ENCODE data around the gene PROSER2. TPM values are rescaled to one million over a fixed set of nuclear protein-coding genes. Genes with fewer than 3 reads are reported as not detected.

PROSER2 gene
- polyA plus RNA-seq, 2 of the 4 experiments (the other 2 are of a cell fraction), result 10.1 to 14.4 TPM

DNA sequence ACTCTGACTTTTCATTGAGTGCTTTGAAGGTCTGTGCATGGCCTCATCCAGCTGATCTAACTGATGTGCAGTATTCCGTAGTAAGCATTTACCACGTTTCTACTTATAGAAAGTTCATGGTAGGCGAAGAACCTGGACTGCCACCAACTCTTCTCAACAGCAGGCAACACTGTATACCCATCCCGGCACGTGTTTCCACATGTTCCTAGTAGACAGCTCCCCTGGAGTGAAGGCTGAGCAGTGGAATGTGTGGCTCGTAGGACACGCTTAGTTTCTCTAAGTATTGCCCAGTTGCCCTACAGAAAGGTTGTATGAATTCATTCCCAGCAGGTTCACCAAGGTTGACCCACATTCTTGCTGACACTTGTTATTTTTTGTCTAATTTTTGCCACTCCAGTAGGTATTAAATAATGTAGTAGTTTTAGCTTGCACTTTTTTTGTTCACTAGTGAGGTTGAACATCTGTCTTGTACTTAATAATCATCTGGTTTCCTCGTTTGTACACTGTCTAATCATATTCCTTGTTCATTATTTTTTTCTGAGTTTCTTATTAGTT lies 15.2 kb downstream of the PROSER2 start:
- Histone ChIP-seq H3K27ac (no peak overlapping the region), H3K4me2 (no peak overlapping the region), H3K4me3 (no peak overlapping the region), H3K9me3 (no peaks in the 10 kb centered on the region), H3K4me1 (no peaks in the 10 kb centered on the region)
- ChIA-PET POLR2A (interaction anchor here (0.7 kb wide), 1 partner anchor 355 kb away, joined by 3 read pairs; no protein-coding TSS in a partner anchor), CTCF (interaction anchor here (0.6 to 0.8 kb wide), 3 partner anchors 14 to 186 kb away, joined by 3 read pairs; no protein-coding TSS in a partner anchor)
- no peak for DNase-seq (ENCODE audit: low read depth in 1 of 2, low spot score in 1 of 2)
- no peak; a peak in 2 of 6 replicates for ATAC-seq
- WGBS (ENCODE audit: missing lambda C conversion rate), result 88% methylated on average over 8 of the region's 8 CpGs
- TF ChIP-seq TP53 (CRISPR knock-in tag; IDR thresholded peaks at IDR 0.05) (no peak), MAFK (IDR thresholded peaks at IDR 0.05; ENCODE audit: partially characterized antibody) (peak; percentile 39)
- FAIRE-seq, result no peak

DNA sequence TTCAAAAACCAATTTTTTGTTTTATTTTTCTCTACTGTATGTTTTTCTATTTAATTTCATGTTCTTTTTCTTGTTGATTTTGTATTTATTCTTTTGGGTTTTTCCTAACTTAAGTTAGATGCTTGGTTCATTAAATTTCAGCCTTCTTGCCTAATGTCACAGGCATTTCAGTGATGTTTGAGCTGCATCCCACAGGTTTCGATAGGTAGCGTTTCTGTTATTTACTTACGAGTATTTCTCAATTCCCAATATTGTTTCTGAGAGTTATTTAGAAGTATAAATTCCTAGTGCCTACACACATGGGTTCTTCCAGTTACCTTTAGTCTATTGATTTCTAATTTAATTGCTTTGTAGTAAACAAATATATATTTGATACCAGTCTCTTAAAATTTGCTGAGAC lies 18.2 kb downstream of the PROSER2 start:
- no peaks in the 10 kb centered on the region for H3K4me1 ChIP-seq
- no peak for TF ChIP-seq EHF (CRISPR knock-in tag; IDR thresholded peaks at IDR 0.05)
- TF ChIP-seq, protein P1, sequence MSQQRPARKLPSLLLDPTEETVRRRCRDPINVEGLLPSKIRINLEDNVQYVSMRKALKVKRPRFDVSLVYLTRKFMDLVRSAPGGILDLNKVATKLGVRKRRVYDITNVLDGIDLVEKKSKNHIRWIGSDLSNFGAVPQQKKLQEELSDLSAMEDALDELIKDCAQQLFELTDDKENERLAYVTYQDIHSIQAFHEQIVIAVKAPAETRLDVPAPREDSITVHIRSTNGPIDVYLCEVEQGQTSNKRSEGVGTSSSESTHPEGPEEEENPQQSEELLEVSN (IDR thresholded peaks at IDR 0.05; ENCODE audit: borderline replicate concordance, low read depth), result no peak
- TF ChIP-seq SMC3 (IDR thresholded peaks at IDR 0.05), result no peak
- TF ChIP-seq TFCP2L1 (CRISPR knock-in tag; IDR thresholded peaks at IDR 0.05), result no peak
- TF ChIP-seq, protein P2, sequence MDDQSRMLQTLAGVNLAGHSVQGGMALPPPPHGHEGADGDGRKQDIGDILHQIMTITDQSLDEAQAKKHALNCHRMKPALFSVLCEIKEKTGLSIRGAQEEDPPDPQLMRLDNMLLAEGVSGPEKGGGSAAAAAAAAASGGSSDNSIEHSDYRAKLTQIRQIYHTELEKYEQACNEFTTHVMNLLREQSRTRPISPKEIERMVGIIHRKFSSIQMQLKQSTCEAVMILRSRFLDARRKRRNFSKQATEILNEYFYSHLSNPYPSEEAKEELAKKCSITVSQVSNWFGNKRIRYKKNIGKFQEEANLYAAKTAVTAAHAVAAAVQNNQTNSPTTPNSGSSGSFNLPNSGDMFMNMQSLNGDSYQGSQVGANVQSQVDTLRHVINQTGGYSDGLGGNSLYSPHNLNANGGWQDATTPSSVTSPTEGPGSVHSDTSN (IDR thresholded peaks at IDR 0.05), result no peak
- TF ChIP-seq NFE2L2 (conservative IDR thresholded peaks at IDR 0.05; ENCODE audit: low read length), result no peak
- TF ChIP-seq CBX8 (IDR thresholded peaks at IDR 0.05), result no peak
- TF ChIP-seq CBX2 (IDR thresholded peaks at IDR 0.05; ENCODE audit: borderline replicate concordance, low read depth), result no peak
- TF ChIP-seq RARB (CRISPR knock-in tag; IDR thresholded peaks at IDR 0.05), result no peak
- TF ChIP-seq NR3C1 (IDR thresholded peaks at IDR 0.05), result no peak
- TF ChIP-seq SREBF2 (IDR thresholded peaks at IDR 0.05), result no peak
- no peak for TF ChIP-seq HOXA7 (CRISPR knock-in tag; IDR thresholded peaks at IDR 0.05)
- TF ChIP-seq, protein P3, sequence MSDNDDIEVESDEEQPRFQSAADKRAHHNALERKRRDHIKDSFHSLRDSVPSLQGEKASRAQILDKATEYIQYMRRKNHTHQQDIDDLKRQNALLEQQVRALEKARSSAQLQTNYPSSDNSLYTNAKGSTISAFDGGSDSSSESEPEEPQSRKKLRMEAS (IDR thresholded peaks at IDR 0.05), result no peak
- no peak for TF ChIP-seq POLR2A (IDR thresholded peaks at IDR 0.05; ENCODE audit: low read length)

DNA sequence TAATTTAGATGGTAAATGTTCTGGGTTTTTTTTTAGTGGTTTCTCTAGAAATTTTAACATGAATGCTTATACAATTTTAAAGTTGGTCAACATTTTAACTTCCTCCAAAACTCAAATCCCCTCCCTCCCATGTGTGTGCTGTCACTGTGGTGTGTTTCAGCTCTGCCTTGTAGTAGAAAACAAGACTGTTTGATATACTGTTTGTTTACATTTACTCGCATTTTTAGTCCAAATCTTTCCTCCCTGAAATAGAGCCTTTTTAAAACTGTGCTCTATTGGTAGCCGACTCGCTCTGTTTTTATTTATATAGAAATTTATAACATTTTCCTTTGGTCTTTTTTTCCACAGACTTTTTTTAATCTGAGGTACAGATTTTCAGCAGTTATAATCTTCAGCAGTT lies 19.3 kb downstream of the PROSER2 start:
- no peaks in the 10 kb centered on the region for H3K4me1 ChIP-seq
- H3K9me3 ChIP-seq, result no peaks in the 10 kb centered on the region
- 93% methylated on average over 3 of the region's 3 CpGs for WGBS (ENCODE audit: missing lambda C conversion rate)
- no peak for ATAC-seq
- no peak for DNase-seq (ENCODE audit: low read depth in 1 of 2, low spot score in 1 of 2)
- H3K4me2 ChIP-seq, result no peak overlapping the region
- FAIRE-seq, result no peak
- H3K4me3 ChIP-seq, result no peak overlapping the region
- ChIA-PET POLR2A (no interaction called here), CTCF (no interaction called here)
- TF ChIP-seq HOXB5 (CRISPR knock-in tag; IDR thresholded peaks at IDR 0.05), result no peak
- no peak overlapping the region for H3K27ac ChIP-seq

More for the DNA sequence above, 18.2 kb downstream of the PROSER2 start:
- WGBS (ENCODE audit: missing lambda C conversion rate), result 92% methylated on average over 3 of the region's 3 CpGs
- no peaks in the 10 kb centered on the region for H3K9me3 ChIP-seq
- ATAC-seq (no peak), FAIRE-seq (no peak), DNase-seq (ENCODE audit: low read depth in 1 of 2, low spot score in 1 of 2) (no peak)
- H3K27ac ChIP-seq, result no peak overlapping the region
- no peak overlapping the region for H3K4me3 ChIP-seq
- no peak overlapping the region for H3K4me2 ChIP-seq
- CTCF ChIA-PET, result interaction anchor here (1.0 kb wide), 1 partner anchor 22 kb away, joined by 3 read pairs; no protein-coding TSS in a partner anchor
- POLR2A ChIA-PET, result no interaction called here

DNA sequence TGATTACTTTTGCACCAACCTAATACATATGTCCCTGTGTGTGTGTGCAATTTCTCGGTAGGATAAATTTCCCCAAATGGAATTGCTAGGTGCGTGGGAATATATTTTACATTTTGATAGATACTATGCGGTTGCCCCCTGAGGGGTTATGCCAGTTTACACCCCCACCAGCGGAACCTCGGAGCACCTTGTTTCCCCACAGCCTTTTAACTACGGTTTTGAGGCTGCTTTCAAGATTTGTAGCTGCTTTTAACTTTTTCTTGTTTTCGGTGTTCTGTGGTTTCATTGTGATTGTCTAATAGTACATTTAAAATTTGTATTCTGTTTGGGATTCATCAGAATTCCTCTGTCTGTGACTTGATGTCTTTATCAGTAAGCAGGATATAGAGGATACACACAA lies 22.0 kb downstream of the PROSER2 start:
- TF ChIP-seq HDAC2 (IDR thresholded peaks at IDR 0.05), result no peak
- POLR2A ChIA-PET, result interaction anchor here (0.9 kb wide), 1 partner anchor 22 kb away, joined by 3 read pairs; no protein-coding TSS in a partner anchor
- ATAC-seq (no peak), DNase-seq (ENCODE audit: low read depth in 1 of 2, low spot score in 1 of 2) (no peak), FAIRE-seq (no peak)
- CTCF ChIA-PET, result interaction anchor here (1.3 to 1.8 kb wide), 2 partner anchors 25 to 51 kb away, joined by 3 to 5 read pairs; no protein-coding TSS in a partner anchor
- Histone ChIP-seq H3K4me2 (no peak overlapping the region), H3K4me3 (no peak overlapping the region), H3K27ac (no peak overlapping the region), H3K4me1 (no peaks in the 10 kb centered on the region), H3K9me3 (no peaks in the 10 kb centered on the region)
- 95% methylated on average over 7 of the region's 7 CpGs for WGBS (ENCODE audit: missing lambda C conversion rate)

All from A549 (cell line).